Glutamatergic neuron (in vitro differentiated cells): ENCODE results near the gene NR2E1. TPM values are rescaled to one million over a fixed set of nuclear protein-coding genes. Genes with fewer than 3 reads are reported as not detected.

Experiments
- DNase-seq: peaks from one replicate; pipeline ENCODE4 v3.0.0; 2022
- H3K27ac Mint-ChIP-seq: one replicate; pipeline ENCODE4 v1.8.0; 2020; ENCODE audit warnings: mild to moderate bottlenecking, mixed read lengths, inconsistent platforms; ENCODE audit not compliant: unreplicated experiment
- H3K27me3 Mint-ChIP-seq: one replicate; pipeline ENCODE4 v1.8.0; 2020; ENCODE audit warnings: mild to moderate bottlenecking, moderate library complexity, mixed read lengths, inconsistent platforms; ENCODE audit not compliant: unreplicated experiment
- H3K36me3 Mint-ChIP-seq: one replicate; pipeline ENCODE4 v1.8.0; 2020; ENCODE audit warnings: mild to moderate bottlenecking, mixed read lengths, inconsistent platforms; ENCODE audit not compliant: unreplicated experiment
- H3K4me1 Mint-ChIP-seq: one replicate; pipeline ENCODE4 v1.8.0; 2020; ENCODE audit warnings: mild to moderate bottlenecking, low read depth, mixed read lengths, inconsistent platforms; ENCODE audit not compliant: unreplicated experiment
- H3K4me3 Mint-ChIP-seq: one replicate; pipeline ENCODE4 v1.8.0; 2020; ENCODE audit warnings: mild to moderate bottlenecking, mixed read lengths, inconsistent platforms; ENCODE audit not compliant: unreplicated experiment
- H3K9me3 Mint-ChIP-seq: one replicate; pipeline ENCODE4 v1.8.0; 2020; ENCODE audit warnings: mild to moderate bottlenecking, moderate library complexity, mixed read lengths, inconsistent platforms; ENCODE audit not compliant: unreplicated experiment
- total RNA-seq: library from RNA; stranded (reverse); fragmentation: NEBNext Ultra II Directional; extraction: Animal tissue kit (Norgen Biotek cat#: 25700); gene quantifications from one replicate; pipeline ENCODE4 v1.2.1, GENCODE V29; 2021; ENCODE audit not compliant: unreplicated experiment
- TF ChIP-seq, protein P1 (sequence below): fragments of 200-600 bp; sonication (generic); IDR thresholded peaks from one replicate; pipeline ENCODE4 v1.5.0; 2021; ENCODE audit not compliant: partially characterized antibody, unreplicated experiment

The NR2E1 gene
- total RNA-seq, 1 donor from 2014 or later = not detected

- H3K9me3 Mint-ChIP-seq = peaks cover 3% of the 10 kb centered on the region
- H3K4me3 Mint-ChIP-seq = no peak overlapping the region
- no peak for DNase-seq
- no peaks in the 10 kb centered on the region for H3K27me3 Mint-ChIP-seq
- TF ChIP-seq, protein P1, sequence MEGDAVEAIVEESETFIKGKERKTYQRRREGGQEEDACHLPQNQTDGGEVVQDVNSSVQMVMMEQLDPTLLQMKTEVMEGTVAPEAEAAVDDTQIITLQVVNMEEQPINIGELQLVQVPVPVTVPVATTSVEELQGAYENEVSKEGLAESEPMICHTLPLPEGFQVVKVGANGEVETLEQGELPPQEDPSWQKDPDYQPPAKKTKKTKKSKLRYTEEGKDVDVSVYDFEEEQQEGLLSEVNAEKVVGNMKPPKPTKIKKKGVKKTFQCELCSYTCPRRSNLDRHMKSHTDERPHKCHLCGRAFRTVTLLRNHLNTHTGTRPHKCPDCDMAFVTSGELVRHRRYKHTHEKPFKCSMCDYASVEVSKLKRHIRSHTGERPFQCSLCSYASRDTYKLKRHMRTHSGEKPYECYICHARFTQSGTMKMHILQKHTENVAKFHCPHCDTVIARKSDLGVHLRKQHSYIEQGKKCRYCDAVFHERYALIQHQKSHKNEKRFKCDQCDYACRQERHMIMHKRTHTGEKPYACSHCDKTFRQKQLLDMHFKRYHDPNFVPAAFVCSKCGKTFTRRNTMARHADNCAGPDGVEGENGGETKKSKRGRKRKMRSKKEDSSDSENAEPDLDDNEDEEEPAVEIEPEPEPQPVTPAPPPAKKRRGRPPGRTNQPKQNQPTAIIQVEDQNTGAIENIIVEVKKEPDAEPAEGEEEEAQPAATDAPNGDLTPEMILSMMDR = no peak
- H3K27ac Mint-ChIP-seq = no peak overlapping the region
- H3K36me3 Mint-ChIP-seq = peaks cover 5% of the 10 kb centered on the region
- H3K4me1 Mint-ChIP-seq = peaks cover 2% of the 10 kb centered on the region
Observed at GRCh38 chr6:108209738-108210137, 43.9 kb downstream of the NR2E1 start.

DNA sequence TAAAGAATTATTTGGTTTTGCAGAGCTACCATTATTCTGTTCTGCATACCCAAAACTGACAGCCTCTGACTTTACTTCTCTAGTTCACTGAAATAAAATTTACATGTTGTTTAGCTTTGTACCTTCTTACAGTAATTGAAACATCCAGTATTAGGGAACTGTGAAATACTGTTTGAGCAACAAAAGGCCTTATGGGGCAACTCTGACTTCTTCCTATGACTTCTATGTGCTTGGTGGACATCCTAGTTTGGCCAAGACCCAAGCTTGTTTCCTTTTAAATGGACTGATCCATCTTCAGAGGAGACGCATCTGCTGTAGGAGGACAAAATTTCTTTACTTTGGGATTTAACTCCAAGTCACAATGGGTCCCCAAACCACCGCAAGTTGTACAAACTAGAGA is 44.7 kb downstream of the NR2E1 start:
- TF ChIP-seq, protein P1 = no peak
- Mint-ChIP-seq H3K36me3 (peaks cover 5% of the 10 kb centered on the region), H3K4me1 (peaks cover 2% of the 10 kb centered on the region), H3K27me3 (no peaks in the 10 kb centered on the region), H3K4me3 (no peak overlapping the region), H3K9me3 (peaks cover 3% of the 10 kb centered on the region), H3K27ac (no peak overlapping the region)
- no peak for DNase-seq

DNA sequence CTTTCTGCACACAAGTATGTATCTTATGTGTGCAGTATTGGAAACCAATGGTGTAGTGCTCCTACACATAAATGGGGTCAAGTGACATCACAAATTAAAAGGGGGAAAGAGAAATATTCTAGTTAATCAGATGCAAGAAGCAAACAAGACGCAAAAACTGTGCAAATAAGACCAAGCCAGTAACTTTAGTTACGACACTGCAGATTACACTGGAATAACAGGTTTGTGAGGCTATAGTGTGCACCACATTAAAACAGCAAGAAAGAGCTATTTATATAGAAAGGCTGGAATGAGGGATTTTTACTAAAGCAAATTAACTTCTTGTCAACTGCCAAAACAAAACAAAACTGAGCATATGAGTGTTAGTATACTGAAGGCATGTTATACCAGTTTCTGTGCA is 45.8 kb downstream of the NR2E1 start:
- H3K4me1 Mint-ChIP-seq = peaks cover 2% of the 10 kb centered on the region
- H3K27me3 Mint-ChIP-seq = no peaks in the 10 kb centered on the region
- peaks cover 3% of the 10 kb centered on the region for H3K9me3 Mint-ChIP-seq
- no peak overlapping the region for H3K4me3 Mint-ChIP-seq
- H3K36me3 Mint-ChIP-seq = peaks cover 5% of the 10 kb centered on the region
- no peak for DNase-seq
- TF ChIP-seq, protein P1 = no peak
- no peak overlapping the region for H3K27ac Mint-ChIP-seq

DNA sequence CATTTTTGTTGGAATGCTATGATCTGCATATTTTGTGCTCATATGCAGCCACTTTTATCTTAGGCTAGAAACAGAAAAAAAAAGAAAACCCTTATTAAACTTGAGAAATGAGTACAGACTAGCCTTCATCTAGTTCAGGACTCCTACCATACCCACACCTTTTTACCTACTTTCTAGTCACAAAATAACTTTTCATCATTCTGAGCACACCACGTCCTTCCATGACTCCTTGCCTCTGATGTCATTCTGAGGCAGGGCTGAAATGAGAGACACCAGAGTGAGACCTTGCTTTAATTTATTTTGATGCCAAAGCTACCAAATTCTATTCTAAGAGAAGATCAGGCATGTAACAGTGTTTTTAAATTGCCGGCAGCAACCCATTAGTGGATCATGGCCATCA is 56.2 kb downstream of the NR2E1 start:
- no peaks in the 10 kb centered on the region for H3K9me3 Mint-ChIP-seq
- H3K36me3 Mint-ChIP-seq = no peaks in the 10 kb centered on the region
- no peaks in the 10 kb centered on the region for H3K4me1 Mint-ChIP-seq
- no peaks in the 10 kb centered on the region for H3K27me3 Mint-ChIP-seq
- no peak overlapping the region for H3K4me3 Mint-ChIP-seq
- TF ChIP-seq, protein P1 = no peak
- H3K27ac Mint-ChIP-seq = no peak overlapping the region
- no peak for DNase-seq

DNA sequence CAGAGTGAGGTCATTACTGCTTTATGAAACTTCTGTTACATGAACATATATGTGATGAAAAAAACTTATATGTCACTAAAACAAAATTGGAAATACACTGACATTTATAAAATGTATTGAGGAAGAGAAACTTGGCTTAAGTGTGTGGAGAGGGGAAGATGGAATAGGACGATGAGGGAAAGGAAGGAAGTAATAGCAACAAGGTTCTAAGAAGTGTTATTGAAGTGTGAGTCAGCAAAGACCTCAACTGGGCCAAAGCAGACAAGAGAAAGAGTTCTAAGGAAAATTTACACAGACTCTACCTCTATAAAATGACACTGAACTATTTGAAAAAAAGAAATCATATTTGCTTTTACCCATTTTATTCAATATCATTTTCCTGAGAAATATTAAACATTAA is 56.7 kb downstream of the NR2E1 start:
- TF ChIP-seq, protein P1 = no peak
- H3K27ac Mint-ChIP-seq = no peak overlapping the region
- DNase-seq = no peak
- H3K4me3 Mint-ChIP-seq = no peak overlapping the region
- no peaks in the 10 kb centered on the region for H3K4me1 Mint-ChIP-seq
- H3K27me3 Mint-ChIP-seq = no peaks in the 10 kb centered on the region
- H3K9me3 Mint-ChIP-seq = no peaks in the 10 kb centered on the region
- H3K36me3 Mint-ChIP-seq = no peaks in the 10 kb centered on the region
